H1 (cell line): ENCODE results near the gene TMEM39A.

ENCODE experiments used
- CBX5 ChIP-seq: fragments of 300-800, 300-1000 bp; sonication (generic); IDR thresholded peaks from 2 replicates; pipeline ENCODE4 v1.7.1; 2016; ENCODE audit warnings: antibody characterized with exemption, low read length, low read depth
- CEBPB ChIP-seq: IDR thresholded peaks from 2 replicates; pipeline ENCODE4 v1.6.1; 2012; ENCODE audit warnings: low read depth, low read length
- CTBP2 ChIP-seq: IDR thresholded peaks from 2 replicates; pipeline ENCODE4 v1.7.0; 2011; ENCODE audit warnings: borderline replicate concordance, mild to moderate bottlenecking, moderate library complexity, mixed read lengths, low read length; ENCODE audit not compliant: insufficient read depth, insufficient read length
- EP300 ChIP-seq, 2 experiments: IDR thresholded peaks; 1 replicate in 1 of 2; 2 replicates in 1 of 2; pipeline ENCODE4 v1.6.1; 2011 to 2012; ENCODE audit warnings: low read depth in 2 of 2, low read length in 2 of 2, mild to moderate bottlenecking in 2 of 2, borderline replicate concordance in 1 of 2, inconsistent platforms in 1 of 2, moderate library complexity in 1 of 2
- EZH2 ChIP-seq: fragments of 200-600 bp; sonication (generic); IDR thresholded peaks from 2 replicates; pipeline ENCODE4 v1.7.1; 2012; ENCODE audit warnings: low read depth, mild to moderate bottlenecking, moderate library complexity, low read length, inconsistent platforms; ENCODE audit not compliant: severe bottlenecking
- GABPA ChIP-seq: IDR thresholded peaks from 2 replicates; pipeline ENCODE4 v1.6.1; 2011; ENCODE audit warnings: mild to moderate bottlenecking, low read length, moderate library complexity, borderline replicate concordance; ENCODE audit not compliant: insufficient read depth
- POLR2A ChIP-seq, 2 experiments: IDR thresholded peaks; 1 replicate in 1 of 2; 2 replicates in 1 of 2; pipeline ENCODE4 v1.6.1; 2011; ENCODE audit warnings: low read depth in 2 of 2, low read length in 2 of 2, mild to moderate bottlenecking in 2 of 2; ENCODE audit errors: control extremely low read depth in 1 of 2
- RAD21 ChIP-seq, 2 experiments: IDR thresholded peaks in 1 of 2; conservative IDR thresholded peaks in 1 of 2; 2 replicates each; pipeline ENCODE4 v1.6.1; 2011; ENCODE audit warnings: low read depth in 2 of 2, low read length in 2 of 2, improper control_type of control experiment in 1 of 2, inconsistent platforms in 1 of 2, mild to moderate bottlenecking in 1 of 2, moderate library complexity in 1 of 2
- RFX5 ChIP-seq: IDR thresholded peaks from 2 replicates; pipeline ENCODE4 v1.6.1; 2011; ENCODE audit warnings: low read depth, low read length, improper control_type of control experiment, borderline replicate concordance
- SRF ChIP-seq: IDR thresholded peaks from 2 replicates; pipeline ENCODE4 v1.6.1; 2011; ENCODE audit warnings: mild to moderate bottlenecking, low read depth, low read length, moderate library complexity
- TAF1 ChIP-seq: IDR thresholded peaks from 2 replicates; pipeline ENCODE4 v1.6.1; 2011; ENCODE audit warnings: mild to moderate bottlenecking, low read depth, low read length
- TF ChIP-seq, protein P1 (sequence below), 3 experiments: IDR thresholded peaks; 1 replicate in 2 of 3; 2 replicates in 1 of 3; pipeline versions ENCODE4 v1.5.1 to v1.6.1; 2011; ENCODE audit warnings: low read length in 3 of 3, mild to moderate bottlenecking in 3 of 3, inconsistent platforms in 2 of 3, low read depth in 1 of 3, moderate library complexity in 1 of 3; ENCODE audit not compliant: insufficient read depth in 1 of 3; ENCODE audit errors: control extremely low read depth in 1 of 3
- TF ChIP-seq, protein P2 (sequence below): IDR thresholded peaks from 2 replicates; pipeline ENCODE4 v1.6.1; 2012; ENCODE audit warnings: inconsistent platforms

DNA sequence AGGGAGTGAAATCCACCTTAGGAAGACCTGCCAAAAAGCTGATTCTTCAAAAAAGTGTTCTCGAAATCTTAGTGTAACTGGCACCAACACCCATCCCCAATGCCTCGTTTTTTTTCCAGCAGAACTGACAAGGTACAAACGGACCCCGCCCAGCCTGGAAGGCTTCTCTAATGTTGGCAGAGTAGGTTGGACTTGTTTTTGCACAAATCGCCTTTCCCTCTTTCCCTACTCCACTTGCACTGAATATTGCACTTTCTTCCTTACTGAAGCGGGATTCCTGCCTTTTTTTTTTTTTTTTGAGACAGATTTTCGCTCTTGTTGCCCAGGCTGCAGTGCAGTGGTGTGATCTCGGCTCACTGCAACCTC lies 34.4 kb upstream of the TMEM39A start:
- TF ChIP-seq EP300 (IDR thresholded peaks at IDR 0.05; ENCODE audit: borderline replicate concordance in 1 of 2, low read depth in 2 of 2, low read length in 2 of 2), result no peak
- TF ChIP-seq, protein P1, sequence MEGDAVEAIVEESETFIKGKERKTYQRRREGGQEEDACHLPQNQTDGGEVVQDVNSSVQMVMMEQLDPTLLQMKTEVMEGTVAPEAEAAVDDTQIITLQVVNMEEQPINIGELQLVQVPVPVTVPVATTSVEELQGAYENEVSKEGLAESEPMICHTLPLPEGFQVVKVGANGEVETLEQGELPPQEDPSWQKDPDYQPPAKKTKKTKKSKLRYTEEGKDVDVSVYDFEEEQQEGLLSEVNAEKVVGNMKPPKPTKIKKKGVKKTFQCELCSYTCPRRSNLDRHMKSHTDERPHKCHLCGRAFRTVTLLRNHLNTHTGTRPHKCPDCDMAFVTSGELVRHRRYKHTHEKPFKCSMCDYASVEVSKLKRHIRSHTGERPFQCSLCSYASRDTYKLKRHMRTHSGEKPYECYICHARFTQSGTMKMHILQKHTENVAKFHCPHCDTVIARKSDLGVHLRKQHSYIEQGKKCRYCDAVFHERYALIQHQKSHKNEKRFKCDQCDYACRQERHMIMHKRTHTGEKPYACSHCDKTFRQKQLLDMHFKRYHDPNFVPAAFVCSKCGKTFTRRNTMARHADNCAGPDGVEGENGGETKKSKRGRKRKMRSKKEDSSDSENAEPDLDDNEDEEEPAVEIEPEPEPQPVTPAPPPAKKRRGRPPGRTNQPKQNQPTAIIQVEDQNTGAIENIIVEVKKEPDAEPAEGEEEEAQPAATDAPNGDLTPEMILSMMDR (IDR thresholded peaks at IDR 0.05; ENCODE audit: control extremely low read depth in 1 of 3, insufficient read depth in 1 of 3, low read depth in 1 of 3, low read length in 3 of 3), result no peak
- TF ChIP-seq RAD21 (IDR thresholded peaks at IDR 0.05 in 1 of 2, conservative IDR thresholded peaks at IDR 0.05 in 1 of 2; ENCODE audit: low read depth in 2 of 2, low read length in 2 of 2), result no peak
- TF ChIP-seq SRF, result no peak
- no peak for TF ChIP-seq CBX5
- TF ChIP-seq POLR2A (IDR thresholded peaks at IDR 0.05; ENCODE audit: control extremely low read depth in 1 of 2, low read depth in 2 of 2, low read length in 2 of 2), result no peak
- no peak for TF ChIP-seq EZH2
- no peak for TF ChIP-seq CTBP2
- TF ChIP-seq, protein P2, sequence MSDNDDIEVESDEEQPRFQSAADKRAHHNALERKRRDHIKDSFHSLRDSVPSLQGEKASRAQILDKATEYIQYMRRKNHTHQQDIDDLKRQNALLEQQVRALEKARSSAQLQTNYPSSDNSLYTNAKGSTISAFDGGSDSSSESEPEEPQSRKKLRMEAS, result no peak
- TF ChIP-seq GABPA, result no peak
- TF ChIP-seq TAF1, result no peak
- TF ChIP-seq CEBPB, result no peak
- TF ChIP-seq RFX5, result no peak
